EH (cell line): ENCODE data around the gene APEX1.
"Not testable (repeated sequence)": the region's sequence is repeated elsewhere in the genome, so short reads cannot be mapped to it uniquely, and the experiment has no call there.

Experiments
- DNase-seq: peaks from one replicate; pipeline ENCODE4 v3.0.0-alpha.2; 2015; ENCODE audit warnings: low read depth

Gene APEX1

DNA sequence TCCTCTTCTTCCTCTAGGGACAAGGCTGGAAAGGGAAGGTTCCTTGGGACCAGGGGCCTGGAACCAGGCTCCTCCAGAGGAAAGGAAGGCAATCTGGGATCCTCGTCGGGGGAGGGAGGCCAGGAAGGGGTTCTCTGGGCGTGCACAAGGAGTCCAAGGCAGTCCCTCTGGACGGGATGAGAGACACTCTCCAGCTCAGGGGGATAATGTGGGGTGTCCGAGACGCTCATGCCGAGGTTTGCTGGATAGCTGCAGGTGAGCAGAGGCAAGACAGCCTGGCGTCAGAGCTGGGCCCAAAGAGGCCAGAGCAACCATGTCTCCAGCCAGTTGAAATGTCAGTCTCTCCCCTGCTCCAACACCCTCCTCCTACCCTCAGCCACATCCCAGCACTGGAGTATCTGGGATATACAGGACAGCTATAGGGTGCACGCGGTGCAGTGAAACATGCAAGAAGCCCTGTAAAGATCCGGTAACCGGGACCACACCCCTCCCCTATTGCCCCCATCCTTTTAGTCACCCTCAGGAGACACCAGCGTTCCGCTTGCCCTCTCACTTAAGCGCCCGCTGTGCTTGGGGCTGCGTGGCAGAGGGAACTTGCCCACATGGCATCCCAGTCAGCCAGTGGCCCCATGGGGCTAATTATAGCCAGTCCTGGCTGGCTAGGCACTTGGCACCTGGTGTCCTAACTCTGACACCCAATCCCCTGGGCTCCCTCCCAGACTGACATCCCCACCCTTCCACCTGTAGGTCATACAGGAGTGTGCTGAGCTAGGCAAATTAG is 19.3 kb upstream of the APEX1 start, which contains the start of gene KLHL33:
Gene KLHL33, minus strand, starts transcription at position 585 of the 781 bp plus-strand sequence. Its CDS starts 355 bp downstream, at position 230.
- DNase-seq: no peak

DNA sequence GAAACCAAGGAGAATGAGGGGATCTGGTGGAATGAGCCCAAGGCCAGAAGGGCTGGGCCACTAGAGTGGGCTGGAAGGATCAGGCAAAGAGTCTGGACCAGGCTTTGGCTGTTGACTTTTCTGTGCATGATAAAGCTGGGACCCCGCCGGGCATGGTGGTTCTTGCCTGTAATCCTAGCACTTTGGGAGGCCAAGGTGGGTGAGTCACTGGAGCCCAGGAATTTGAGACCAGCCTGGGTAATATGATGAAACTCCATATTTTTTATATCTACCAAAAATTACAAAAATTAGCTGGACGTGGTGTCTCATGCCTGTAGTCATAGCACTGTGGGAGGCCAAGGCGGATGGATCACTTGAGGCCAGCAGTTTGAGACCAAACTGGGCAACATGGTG is 18.7 kb upstream of the APEX1 start:
- DNase-seq: peak; percentile 70

DNA sequence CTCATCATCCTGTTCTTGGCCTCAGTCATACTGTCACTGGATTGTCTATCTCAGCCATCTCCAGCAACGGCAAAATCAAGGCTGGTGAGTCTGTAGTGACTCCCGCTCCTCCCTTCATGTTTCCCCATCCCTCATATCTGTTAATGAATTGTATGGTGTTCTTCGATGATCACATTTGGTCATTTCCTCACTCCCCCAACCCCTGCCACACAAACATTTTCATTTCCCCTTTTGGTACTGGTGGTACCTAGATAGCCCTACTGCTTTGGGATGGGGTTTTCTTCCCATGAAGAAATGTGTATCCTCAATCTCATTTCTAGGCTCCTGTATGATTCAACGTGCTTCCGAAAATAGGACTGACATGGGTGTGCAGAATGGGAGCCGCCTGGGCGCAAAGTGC is 16.4 kb upstream of the APEX1 start:
- no peak for DNase-seq

DNA sequence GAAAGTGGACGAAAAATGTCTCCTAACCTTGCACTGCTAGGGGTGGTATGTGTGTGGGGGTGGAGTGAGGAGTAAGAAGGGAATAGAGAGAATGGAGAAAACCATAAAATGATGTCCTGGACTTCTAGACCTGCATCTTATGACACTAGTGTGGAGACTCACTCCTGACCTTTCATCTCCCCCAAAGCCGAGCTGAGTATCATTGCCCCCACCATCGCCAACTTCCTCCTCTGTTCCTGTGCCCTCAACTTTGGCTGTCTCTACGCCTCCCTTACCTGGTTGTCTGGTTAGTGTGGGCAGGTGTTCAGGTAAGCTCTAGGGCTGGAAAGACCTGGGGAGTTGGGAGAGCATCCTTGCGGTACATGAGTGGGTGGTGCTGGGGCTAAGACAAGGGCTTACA is 14.6 kb upstream of the APEX1 start:
- no peak for DNase-seq

GRCh38 chr14:20440882-20441281 is 14.1 kb upstream of the APEX1 start:
- no peak for DNase-seq

DNA sequence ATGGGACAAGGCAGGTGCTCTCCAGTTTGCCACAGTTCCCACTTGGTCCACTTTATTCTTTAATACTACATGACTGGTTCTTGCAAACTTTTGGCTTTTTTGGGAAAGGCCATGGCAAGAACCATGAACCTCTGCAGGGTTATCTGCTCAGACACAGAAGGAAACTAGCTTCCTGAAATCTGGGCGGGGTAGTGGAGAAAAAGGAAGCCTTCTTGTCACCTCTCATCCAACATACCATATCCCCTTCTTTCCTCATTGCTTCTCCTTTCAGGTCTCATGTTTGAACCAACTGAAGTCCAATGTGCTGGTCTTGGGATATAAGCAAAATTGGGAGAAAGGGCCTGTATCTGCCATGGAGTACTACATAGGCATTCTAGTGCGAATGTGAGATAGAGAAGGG is 13.6 kb upstream of the APEX1 start:
- DNase-seq: no peak

GRCh38 chr14:20443650-20444049 is 11.4 kb upstream of the APEX1 start:
- not testable (repeated sequence) for DNase-seq

GRCh38 chr14:20446889-20447288 is 8.1 kb upstream of the APEX1 start:
- no peak for DNase-seq

DNA sequence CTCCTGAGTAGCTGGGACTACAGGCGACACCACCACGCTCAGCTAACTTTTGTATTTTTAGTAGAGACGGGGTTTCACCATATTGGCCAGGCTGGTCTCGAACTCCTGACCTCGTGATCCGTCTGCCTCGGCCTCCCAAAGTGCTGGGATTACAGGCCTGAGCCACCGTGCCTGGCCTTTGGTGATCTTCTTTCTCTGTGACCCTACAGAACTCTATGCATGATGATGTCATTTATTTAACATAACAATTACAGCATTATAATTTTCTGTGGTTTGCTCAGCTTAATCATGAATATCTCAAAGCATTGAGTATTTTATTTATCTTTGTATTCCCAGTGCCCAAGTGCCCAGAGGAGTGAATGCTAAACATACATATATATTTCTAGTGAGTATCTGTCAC is 2.2 kb upstream of the APEX1 start:
- DNase-seq: not testable (repeated sequence)

GRCh38 chr14:20455355-20456300 is 602 bp downstream of the APEX1 start:
- peak; percentile 89 for DNase-seq

DNA sequence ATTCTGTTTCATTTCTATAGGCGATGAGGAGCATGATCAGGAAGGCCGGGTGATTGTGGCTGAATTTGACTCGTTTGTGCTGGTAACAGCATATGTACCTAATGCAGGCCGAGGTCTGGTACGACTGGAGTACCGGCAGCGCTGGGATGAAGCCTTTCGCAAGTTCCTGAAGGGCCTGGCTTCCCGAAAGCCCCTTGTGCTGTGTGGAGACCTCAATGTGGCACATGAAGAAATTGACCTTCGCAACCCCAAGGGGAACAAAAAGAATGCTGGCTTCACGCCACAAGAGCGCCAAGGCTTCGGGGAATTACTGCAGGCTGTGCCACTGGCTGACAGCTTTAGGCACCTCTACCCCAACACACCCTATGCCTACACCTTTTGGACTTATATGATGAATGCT is 1.9 kb downstream of the APEX1 start:
- DNase-seq: no peak

- DNase-seq: no peak
These were observed 3.2 kb downstream of the APEX1 start for GRCh38 chr14:20458031-20458789.

DNA sequence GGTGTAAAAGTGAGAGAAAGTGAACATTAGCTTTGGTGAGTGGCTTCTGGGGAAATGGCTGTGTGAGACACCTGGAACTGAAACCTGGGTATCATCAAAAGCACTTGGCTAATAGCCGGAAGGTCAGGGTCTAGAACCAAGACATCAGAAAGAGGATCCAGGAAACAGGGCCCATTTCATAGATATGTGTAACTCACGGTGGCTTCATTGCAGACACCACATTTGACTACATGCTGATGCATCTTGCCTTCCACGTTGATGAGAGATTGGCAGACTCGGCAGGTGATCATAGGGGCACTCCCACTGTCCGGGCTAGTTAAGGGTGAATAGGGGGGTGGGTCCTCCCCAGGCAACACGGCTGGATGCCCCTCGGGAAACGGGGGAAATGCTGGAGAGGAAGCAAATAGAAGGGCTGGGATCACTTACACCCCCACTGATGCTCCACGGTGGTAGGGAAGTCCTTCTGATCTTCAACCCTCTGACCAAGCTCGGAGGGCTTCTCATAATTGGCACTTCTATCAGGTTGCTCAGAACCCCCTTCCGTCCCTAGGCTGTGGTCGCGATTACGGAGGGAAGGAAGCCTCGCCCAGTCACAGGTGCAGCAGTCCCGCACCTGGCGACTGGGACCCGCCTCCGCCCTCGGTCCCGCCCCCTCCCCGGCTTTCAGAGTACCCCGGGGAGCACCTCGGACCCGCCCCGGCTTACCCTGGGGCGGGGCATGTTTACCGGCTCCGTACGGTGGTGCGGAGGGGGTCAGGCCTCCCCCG is 5.6 kb downstream of the APEX1 start:
- DNase-seq: no peak

- DNase-seq: peak; percentile 100
These were observed 6.5 kb downstream of the APEX1 start, which contains the start of gene PIP4P1 for GRCh38 chr14:20461225-20462141. Gene PIP4P1, minus strand, starts transcription at chr14:20461434. Its CDS starts 109 bp downstream, at chr14:20461325.

GRCh38 chr14:20468764-20469241 is 13.8 kb downstream of the APEX1 start:
- DNase-seq: peak; percentile 15

GRCh38 chr14:20469242-20469889 is 14.3 kb downstream of the APEX1 start, which contains the start of gene PNP:
Gene PNP, plus strand, starts transcription at chr14:20469406. Its CDS starts 119 bp downstream, at chr14:20469525.
- DNase-seq: peak; percentile 87

DNA sequence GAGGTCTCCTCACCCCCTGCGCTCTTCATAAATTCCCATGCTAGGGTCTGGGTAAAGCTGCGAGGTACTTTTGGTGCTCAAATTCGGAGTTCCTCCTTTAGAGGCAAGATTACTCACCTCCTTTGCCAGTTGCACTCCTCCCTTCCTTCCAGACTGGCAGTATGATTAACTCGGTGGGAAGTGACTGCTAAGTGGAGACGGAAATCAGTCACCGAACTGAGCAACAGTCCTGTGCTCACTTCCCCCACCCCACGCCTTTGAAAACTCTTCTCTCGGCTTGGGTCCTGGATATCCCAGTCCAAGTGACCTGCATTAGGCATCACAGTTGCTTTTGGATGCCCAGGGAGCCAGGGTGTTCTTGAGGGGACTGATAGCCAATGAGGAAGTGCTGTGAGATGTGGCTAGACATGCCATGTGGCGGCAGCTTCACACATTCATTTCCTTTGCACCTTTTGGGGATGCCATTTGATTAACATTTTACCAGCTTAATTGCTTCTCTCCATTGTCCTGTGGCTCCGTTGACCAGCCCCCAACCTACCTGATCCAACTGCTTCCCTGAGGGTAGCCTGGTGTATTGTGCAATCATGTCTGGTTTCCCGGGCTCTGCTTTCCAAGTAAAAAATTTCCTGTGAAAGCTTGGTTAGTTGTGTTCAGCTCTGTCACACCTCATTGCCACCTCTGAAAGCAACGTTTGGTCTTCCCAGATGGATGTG is 15.0 kb downstream of the APEX1 start:
- peak; percentile 71 for DNase-seq

DNA sequence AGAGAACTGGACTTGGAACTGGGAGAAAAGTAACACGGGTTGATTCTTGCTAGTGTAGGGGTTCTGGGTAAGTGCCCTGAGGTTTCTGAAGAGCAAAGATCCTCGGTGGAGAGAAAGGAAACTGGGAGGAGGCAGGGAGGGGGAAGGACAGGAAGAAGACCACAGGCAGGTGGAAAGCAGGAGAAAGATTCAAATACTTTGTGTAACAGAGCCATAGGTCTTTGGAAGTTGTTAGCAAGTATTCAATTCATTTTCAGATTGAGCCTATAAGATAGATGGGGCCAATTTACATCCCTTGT is 15.5 kb downstream of the APEX1 start:
- peak; percentile 14 for DNase-seq
